ENCODE measurements around the gene PRR29.

PRR29 gene

DNA sequence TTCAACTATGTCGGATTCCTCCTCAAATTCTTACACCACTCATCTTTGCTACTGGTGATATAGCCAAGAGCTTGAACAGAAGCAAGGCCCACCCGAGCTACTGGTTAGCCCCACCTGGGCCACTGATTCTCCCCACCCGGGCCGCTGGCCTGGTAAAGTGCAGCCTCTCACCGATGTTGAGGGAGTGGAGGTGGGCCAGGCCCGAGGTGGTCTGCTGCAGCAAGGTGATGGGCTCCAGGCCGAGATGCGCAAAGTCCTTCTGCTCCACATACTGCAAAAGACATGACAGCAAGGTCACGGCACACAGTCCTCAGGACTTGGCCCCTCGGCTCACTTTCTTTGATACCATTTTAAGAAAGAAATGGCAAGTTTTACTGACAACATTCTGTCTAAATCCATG is 55.0 kb downstream of the PRR29 start:
- no peak overlapping the region for H3K4me3 ChIP-seq (ENCODE audit: low read depth, low read length)
- in situ Hi-C loops (cut with HindIII; ENCODE audit: low sequenced_read_pairs), result no loop called here
- no peak for DNase-seq (ENCODE audit: low read depth, low spot score)
- TF ChIP-seq, protein P1, sequence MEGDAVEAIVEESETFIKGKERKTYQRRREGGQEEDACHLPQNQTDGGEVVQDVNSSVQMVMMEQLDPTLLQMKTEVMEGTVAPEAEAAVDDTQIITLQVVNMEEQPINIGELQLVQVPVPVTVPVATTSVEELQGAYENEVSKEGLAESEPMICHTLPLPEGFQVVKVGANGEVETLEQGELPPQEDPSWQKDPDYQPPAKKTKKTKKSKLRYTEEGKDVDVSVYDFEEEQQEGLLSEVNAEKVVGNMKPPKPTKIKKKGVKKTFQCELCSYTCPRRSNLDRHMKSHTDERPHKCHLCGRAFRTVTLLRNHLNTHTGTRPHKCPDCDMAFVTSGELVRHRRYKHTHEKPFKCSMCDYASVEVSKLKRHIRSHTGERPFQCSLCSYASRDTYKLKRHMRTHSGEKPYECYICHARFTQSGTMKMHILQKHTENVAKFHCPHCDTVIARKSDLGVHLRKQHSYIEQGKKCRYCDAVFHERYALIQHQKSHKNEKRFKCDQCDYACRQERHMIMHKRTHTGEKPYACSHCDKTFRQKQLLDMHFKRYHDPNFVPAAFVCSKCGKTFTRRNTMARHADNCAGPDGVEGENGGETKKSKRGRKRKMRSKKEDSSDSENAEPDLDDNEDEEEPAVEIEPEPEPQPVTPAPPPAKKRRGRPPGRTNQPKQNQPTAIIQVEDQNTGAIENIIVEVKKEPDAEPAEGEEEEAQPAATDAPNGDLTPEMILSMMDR (IDR thresholded peaks at IDR 0.05; ENCODE audit: low read depth, low read length), result no peak

Measured in astrocyte of the spinal cord (primary cell).